Lung (tissue), 12 donors: Measurements from ENCODE around the gene SPATS2. TPM values are rescaled to one million over a fixed set of nuclear protein-coding genes. Genes with fewer than 3 reads are reported as not detected.

Experiments
- ATAC-seq: fragments of 200-7000 bp; cut with Tn5 transposase; one replicate; pipeline ENCODE4 v1.9.1; 2020; ENCODE audit warnings: moderate number of reproducible peaks; ENCODE audit not compliant: insufficient read depth, low FRiP score
- DNase-seq, 3 donors: peaks; one replicate each; pipeline ENCODE4 v3.0.0-alpha.2; 2013 to 2017
- H3K27ac ChIP-seq, 2 donors: one replicate each; pipeline ENCODE4 v1.5.1; 2013; ENCODE audit warnings: mild to moderate bottlenecking in 2 of 2, moderate library complexity in 2 of 2, control low read depth in 1 of 2, inconsistent platforms in 1 of 2, low read depth in 1 of 2, low read length in 1 of 2
- H3K27me3 ChIP-seq, 3 donors: one replicate each; pipeline ENCODE4 v1.5.1; 2013; ENCODE audit warnings: low read length in 2 of 3; ENCODE audit not compliant: control insufficient read depth in 3 of 3, insufficient read depth in 3 of 3
- H3K36me3 ChIP-seq, 4 donors: one replicate each; pipeline ENCODE4 v1.5.1; 2013; ENCODE audit warnings: low read length in 4 of 4, mild to moderate bottlenecking in 1 of 4, moderate library complexity in 1 of 4; ENCODE audit not compliant: control insufficient read depth in 4 of 4, insufficient read depth in 4 of 4
- H3K4me1 ChIP-seq, 5 donors: one replicate each; pipeline ENCODE4 v1.5.1; 2013; ENCODE audit warnings: low read length in 5 of 5, mild to moderate bottlenecking in 2 of 5, moderate library complexity in 1 of 5; ENCODE audit not compliant: control insufficient read depth in 5 of 5, insufficient read depth in 5 of 5
- H3K4me3 ChIP-seq: one replicate; pipeline ENCODE4 v1.5.1; 2013; ENCODE audit warnings: mild to moderate bottlenecking, control low read depth, moderate library complexity
- H3K9ac ChIP-seq, 2 donors: one replicate each; pipeline ENCODE4 v1.5.1; 2013; ENCODE audit warnings: low read length in 2 of 2, control low read depth in 1 of 2; ENCODE audit not compliant: insufficient read depth in 1 of 2
- H3K9me3 ChIP-seq, 4 donors: one replicate each; pipeline ENCODE4 v1.5.1; 2013; ENCODE audit warnings: low read length in 3 of 4, mild to moderate bottlenecking in 1 of 4, moderate library complexity in 1 of 4; ENCODE audit not compliant: control insufficient read depth in 4 of 4, insufficient read depth in 3 of 4
- CTCF ChIP-seq: IDR thresholded peaks from 2 replicates; pipeline ENCODE4 v1.5.1; 2012; ENCODE audit warnings: mild to moderate bottlenecking; ENCODE audit errors: control extremely low read depth, extremely low read depth
- WGBS, 2 donors: extraction: QIAGEN DNeasy Blood & Tissue Kit; methylation state at CpG; one replicate each; pipeline ENCODE4 v1.1.7; 2013; 5-methylcytosine and 5-hydroxymethylcytosine counted together
- polyA plus RNA-seq, 2 donors: library from polyadenylated mRNA; stranded (reverse); fragments of 200-250 nt; gene quantifications; one replicate each; pipeline ENCODE4 v1.2.1, GENCODE V29; 2013
- total RNA-seq, 2 donors: library from RNA; depleted of rRNA in 1 of 2; stranded (reverse); fragments of >200 nt in 1 of 2; gene quantifications; one replicate each; pipeline ENCODE4 v1.2.1, GENCODE V29; 2014 to 2021
- donor health status: control.
- donor health status: control.
- donor health status: Bipolar disorder and iron deficiency.
- donor health status: healthy.
- donor health status: DM: yes; HTN: yes; CAD: no.

Gene SPATS2
- total and polyA plus RNA-seq, 4 donors, result 6.6 to 48.8 (median 10.0) TPM

GRCh38 chr12:49565406-49566265 lies 198.4 kb downstream of the SPATS2 start:
- Histone ChIP-seq H3K9ac (no peak overlapping the region), H3K9me3 (no peaks in the 10 kb centered on the region), H3K4me3 (no peak overlapping the region), H3K36me3 (peaks cover 9 to 33% (median 23%) of the 10 kb centered on the region in 4 donors), H3K27me3 (no peaks in the 10 kb centered on the region), H3K27ac (peak overlapping the region in 1 of 2 donors; percentile 39), H3K4me1 (peaks cover 0 to 18% (median 8%) of the 10 kb centered on the region in 5 donors)
- no peak for ATAC-seq
- peak in 1 of 3 donors; percentile 2 for DNase-seq
- 94 to 95% methylated on average over 12 of the region's 12 CpGs for WGBS, 2 donors
- TF ChIP-seq CTCF, result no peak

DNA sequence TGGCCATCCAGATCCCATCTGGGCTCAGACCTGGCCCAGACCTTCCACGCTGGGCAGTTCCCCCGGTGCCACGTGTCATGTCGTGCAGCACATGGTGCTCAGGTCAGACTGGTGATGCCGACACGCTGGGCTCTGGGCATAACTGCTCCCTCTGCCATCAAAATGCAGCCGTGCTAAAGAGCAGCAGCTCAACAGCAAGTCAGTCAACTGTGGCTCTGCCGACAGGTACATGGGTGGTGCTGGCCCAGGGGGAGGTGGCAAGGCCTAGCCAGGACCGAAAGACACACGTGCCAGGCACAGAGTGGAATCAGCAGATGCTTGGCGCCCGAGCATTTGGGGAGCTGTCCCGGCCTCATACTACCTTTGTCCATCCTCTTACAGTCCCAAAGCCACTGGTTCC lies 199.1 kb downstream of the SPATS2 start:
- no peak for TF ChIP-seq CTCF
- Histone ChIP-seq H3K36me3 (peaks cover 9 to 28% (median 21%) of the 10 kb centered on the region in 4 donors), H3K27me3 (no peaks in the 10 kb centered on the region), H3K9me3 (no peaks in the 10 kb centered on the region), H3K9ac (no peak overlapping the region), H3K27ac (peak overlapping the region in 1 of 2 donors; percentile 17), H3K4me3 (no peak overlapping the region), H3K4me1 (peaks cover 0 to 18% (median 8%) of the 10 kb centered on the region in 5 donors)
- 94 to 97% methylated on average over 13 of the region's 13 CpGs for WGBS, 2 donors
- DNase-seq (peak in 1 of 3 donors; percentile 7), ATAC-seq (no peak)

DNA sequence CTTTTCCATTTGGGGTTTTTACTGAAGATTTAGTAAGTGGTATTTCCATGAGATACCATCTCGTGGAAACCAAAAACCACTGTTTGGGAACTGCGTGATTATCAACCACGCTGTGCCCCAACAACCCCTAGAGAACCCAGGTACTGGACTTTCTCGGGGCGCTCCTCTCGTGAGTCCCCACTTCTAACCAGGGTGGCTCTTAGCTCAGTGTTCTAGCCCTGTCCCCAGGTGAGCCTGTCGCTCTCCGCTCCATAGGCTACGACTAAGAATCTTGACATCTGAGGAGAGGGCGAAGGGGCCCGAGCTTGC lies 200.0 kb downstream of the SPATS2 start:
- Histone ChIP-seq H3K9me3 (no peaks in the 10 kb centered on the region), H3K27me3 (no peaks in the 10 kb centered on the region), H3K27ac (peak overlapping the region in 1 of 2 donors; percentile 91), H3K4me3 (peak overlapping the region; percentile 61), H3K4me1 (peaks cover 0 to 18% (median 8%) of the 10 kb centered on the region in 5 donors), H3K9ac (peak overlapping the region; percentile 83 to 96), H3K36me3 (peaks cover 5 to 26% (median 16%) of the 10 kb centered on the region in 4 donors)
- no peak for ATAC-seq
- 2 to 3% methylated on average over 11 of the region's 11 CpGs for WGBS, 2 donors
- no peak for DNase-seq
- TF ChIP-seq CTCF, result no peak
